Activated naive CD4-positive, alpha-beta T cell treated with anti-CD3 and anti-CD28 coated beads, Interleukin-2, amount 50 U/mL, for 72 hours (primary cell): Measurements from ENCODE around the gene IGSF9B. TPM values are rescaled to one million over a fixed set of nuclear protein-coding genes. Genes with fewer than 3 reads are reported as not detected.

ENCODE experiments used
- ATAC-seq, 2 donors: fragments of 150-1000 bp; cut with Tn5 transposase; 2 replicates each; pipeline ENCODE4 v1.10.0; 2021; ENCODE audit warnings: mild to moderate bottlenecking in 2 of 2, moderate library complexity in 2 of 2
- DNase-seq, 2 donors: peaks; one replicate each; pipeline ENCODE4 v3.0.0; 2021 to 2022; ENCODE audit warnings: low spot score in 2 of 2
- H3K27ac Mint-ChIP-seq, 2 donors: one replicate each; pipeline ENCODE4 v1.8.0; 2022; ENCODE audit warnings: mild to moderate bottlenecking in 2 of 2, mixed read lengths in 2 of 2
- H3K36me3 Mint-ChIP-seq, 2 donors: one replicate each; pipeline ENCODE4 v1.8.0; 2022; ENCODE audit warnings: mixed read lengths in 2 of 2
- H3K9me3 Mint-ChIP-seq, 2 donors: one replicate each; pipeline ENCODE4 v1.8.0; 2022; ENCODE audit warnings: mixed read lengths in 2 of 2
- total RNA-seq, 2 donors: library from RNA; stranded (reverse); gene quantifications; one replicate each; pipeline ENCODE4 v1.2.3, GENCODE V29; 2022

The IGSF9B gene
- total RNA-seq, 2 donors from 2014 or later: 119 TPM

- H3K36me3 Mint-ChIP-seq: no peaks in the 10 kb centered on the region
- ATAC-seq (no peak), DNase-seq (no peak)
- peak overlapping the region in 1 of 2 donors; percentile 1 for H3K27ac Mint-ChIP-seq
- no peaks in the 10 kb centered on the region for H3K9me3 Mint-ChIP-seq
Observed at GRCh38 chr11:133895061-133895479, 61.7 kb downstream of the IGSF9B start.

- ATAC-seq (no peak), DNase-seq (no peak)
- Mint-ChIP-seq H3K27ac (no peak overlapping the region), H3K36me3 (no peaks in the 10 kb centered on the region), H3K9me3 (no peaks in the 10 kb centered on the region)
Observed at GRCh38 chr11:133893381-133893780, 63.4 kb downstream of the IGSF9B start.

DNA sequence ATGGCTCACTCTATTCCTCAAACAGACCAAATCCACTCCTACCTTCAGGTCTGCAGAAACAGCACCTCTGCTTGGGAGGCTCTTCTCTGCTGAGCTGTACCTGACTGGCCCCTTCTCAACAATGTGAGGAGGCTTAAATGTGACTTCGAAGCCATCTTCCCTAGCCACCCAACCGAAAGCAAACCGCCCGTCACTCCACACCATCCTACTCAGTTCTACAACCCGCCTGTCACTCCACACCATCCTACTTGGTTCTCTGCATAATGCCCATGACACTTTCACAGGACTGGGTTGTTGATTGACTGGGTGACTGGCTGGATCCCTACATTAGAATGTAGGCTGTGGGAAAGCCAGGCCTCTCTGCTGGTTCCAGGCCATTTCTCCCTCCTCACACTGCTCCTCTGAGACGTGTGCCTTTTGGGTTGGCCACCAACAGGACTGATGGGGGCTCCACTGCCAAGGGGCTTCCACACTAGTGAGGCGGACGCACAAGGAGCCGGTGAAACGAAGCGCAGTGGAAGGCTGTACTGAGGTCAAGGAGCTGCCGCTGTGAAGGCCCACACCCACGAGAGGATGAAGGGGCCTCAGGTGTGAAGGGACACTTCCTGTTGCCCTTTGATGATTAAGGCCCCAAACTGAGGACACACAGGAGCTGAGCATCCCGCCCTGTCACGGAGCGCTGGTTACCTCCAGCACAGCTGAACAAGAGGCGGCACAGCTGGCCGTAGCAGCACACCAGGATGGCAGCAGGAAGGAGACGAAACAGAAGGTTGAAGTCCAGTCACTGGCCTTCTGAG lies 64.0 kb downstream of the IGSF9B start:
- ATAC-seq (no peak), DNase-seq (no peak)
- no peaks in the 10 kb centered on the region for H3K9me3 Mint-ChIP-seq
- H3K27ac Mint-ChIP-seq: peak overlapping the region in 1 of 2 donors; percentile 39
- no peaks in the 10 kb centered on the region for H3K36me3 Mint-ChIP-seq

- no peak for ATAC-seq
- Mint-ChIP-seq H3K27ac (no peak overlapping the region), H3K9me3 (no peaks in the 10 kb centered on the region)
Observed at GRCh38 chr11:133892126-133892525, 64.6 kb downstream of the IGSF9B start.

GRCh38 chr11:133889893-133890292 lies 66.9 kb downstream of the IGSF9B start:
- Mint-ChIP-seq H3K36me3 (no peaks in the 10 kb centered on the region), H3K27ac (no peak overlapping the region)
- no peak for ATAC-seq

More at GRCh38 chr11:133892126-133892525, 64.6 kb downstream of the IGSF9B start:
- no peaks in the 10 kb centered on the region for H3K36me3 Mint-ChIP-seq
- DNase-seq: no peak

DNA sequence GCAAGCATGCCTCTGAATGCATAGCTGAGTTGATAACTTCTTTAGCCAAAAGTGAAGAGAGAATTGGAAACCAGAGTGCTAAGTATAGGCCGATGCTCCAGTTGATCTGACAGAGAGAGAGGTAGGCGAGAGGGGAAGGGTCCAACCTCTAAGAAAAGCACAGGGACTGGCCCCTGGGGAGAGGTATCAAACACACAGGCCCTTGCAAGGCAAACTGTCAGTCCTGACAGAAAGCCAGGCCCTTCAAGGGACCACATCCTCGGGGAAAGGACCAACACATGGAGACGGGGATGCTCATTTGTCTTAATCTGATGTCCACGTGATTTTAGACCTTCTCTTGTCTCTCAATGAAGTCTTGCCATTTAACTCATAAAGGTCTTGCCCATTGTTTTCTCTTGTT lies 67.6 kb downstream of the IGSF9B start:
- H3K36me3 Mint-ChIP-seq: peaks cover 0 to 4% of the 10 kb centered on the region in 2 donors
- ATAC-seq (no peak), DNase-seq (no peak)
- H3K9me3 Mint-ChIP-seq: no peaks in the 10 kb centered on the region
- H3K27ac Mint-ChIP-seq: no peak overlapping the region

More at GRCh38 chr11:133889893-133890292, 66.9 kb downstream of the IGSF9B start:
- no peak for DNase-seq
- H3K9me3 Mint-ChIP-seq: no peaks in the 10 kb centered on the region

GRCh38 chr11:133887692-133888332 lies 69.0 kb downstream of the IGSF9B start:
- Mint-ChIP-seq H3K9me3 (peaks cover 9 to 10% of the 10 kb centered on the region in 2 donors), H3K27ac (no peak overlapping the region), H3K36me3 (peaks cover 4 to 12% of the 10 kb centered on the region in 2 donors)
- no peak for DNase-seq
- ATAC-seq: no peak

DNA sequence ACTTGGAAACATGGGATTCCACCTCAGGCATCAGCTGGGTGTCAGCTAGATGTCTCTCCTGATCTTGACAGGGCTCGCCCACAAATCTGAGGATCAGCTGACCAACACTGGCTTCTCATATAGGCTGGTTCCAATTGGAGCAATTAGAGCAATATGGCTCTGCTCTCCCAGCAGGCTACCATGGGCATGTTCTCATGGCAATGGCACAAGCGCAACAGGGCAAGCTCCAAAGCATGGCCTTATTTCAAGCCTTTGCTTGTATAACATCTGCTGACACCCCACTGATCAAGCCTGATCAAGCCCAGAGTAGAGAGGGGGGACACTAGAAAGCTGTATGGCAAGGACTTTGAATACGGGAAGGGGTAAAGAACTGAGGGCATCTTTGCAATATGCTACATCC lies 70.7 kb downstream of the IGSF9B start:
- H3K27ac Mint-ChIP-seq: no peak overlapping the region
- H3K9me3 Mint-ChIP-seq: peaks cover 16 to 18% of the 10 kb centered on the region in 2 donors
- ATAC-seq: no peak
- H3K36me3 Mint-ChIP-seq: peaks cover 13 to 20% of the 10 kb centered on the region in 2 donors
- no peak for DNase-seq

DNA sequence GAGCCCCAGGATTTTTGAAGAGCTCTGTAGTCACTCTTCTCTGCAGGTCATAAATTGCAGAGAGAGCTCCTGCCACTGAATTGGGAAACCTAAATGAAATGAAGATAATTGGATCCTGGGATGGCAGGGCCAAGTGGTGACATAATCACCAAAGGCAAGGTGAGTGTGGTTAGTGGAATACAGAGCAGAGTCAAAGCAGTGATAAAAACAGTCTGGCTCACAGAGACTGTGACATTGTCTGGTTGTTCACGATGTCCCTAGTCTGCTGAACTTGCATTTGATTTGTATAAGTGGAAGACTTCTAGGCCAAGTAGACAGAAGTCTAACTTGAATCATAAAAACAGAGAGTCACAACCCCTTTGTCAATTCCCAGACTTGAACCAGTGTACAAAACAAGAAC lies 84.6 kb downstream of the IGSF9B start:
- Mint-ChIP-seq H3K27ac (no peak overlapping the region), H3K36me3 (no peaks in the 10 kb centered on the region), H3K9me3 (no peaks in the 10 kb centered on the region)
- no peak for DNase-seq
- ATAC-seq: no peak

DNA sequence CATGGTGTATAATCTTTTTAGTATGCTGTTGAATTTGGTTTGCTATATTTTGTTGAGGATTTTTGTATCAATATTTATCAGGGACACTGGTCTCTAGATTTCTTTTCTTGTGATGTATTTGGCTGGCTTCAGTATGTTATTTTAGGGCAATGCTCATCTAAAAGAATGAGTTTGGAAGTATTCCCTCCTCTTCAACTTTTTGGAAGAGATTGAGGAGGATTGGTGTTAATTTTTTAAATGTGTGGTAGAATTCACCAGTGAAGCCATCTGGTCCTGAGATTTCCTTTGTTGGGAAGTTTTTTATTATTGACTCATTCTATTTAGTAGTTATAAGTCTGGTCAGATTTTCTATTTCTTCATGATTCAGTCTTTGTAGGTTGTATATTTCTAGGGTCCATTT lies 89.3 kb downstream of the IGSF9B start:
- ATAC-seq (no peak), DNase-seq (no peak)
- Mint-ChIP-seq H3K9me3 (no peaks in the 10 kb centered on the region), H3K36me3 (no peaks in the 10 kb centered on the region), H3K27ac (no peak overlapping the region)

DNA sequence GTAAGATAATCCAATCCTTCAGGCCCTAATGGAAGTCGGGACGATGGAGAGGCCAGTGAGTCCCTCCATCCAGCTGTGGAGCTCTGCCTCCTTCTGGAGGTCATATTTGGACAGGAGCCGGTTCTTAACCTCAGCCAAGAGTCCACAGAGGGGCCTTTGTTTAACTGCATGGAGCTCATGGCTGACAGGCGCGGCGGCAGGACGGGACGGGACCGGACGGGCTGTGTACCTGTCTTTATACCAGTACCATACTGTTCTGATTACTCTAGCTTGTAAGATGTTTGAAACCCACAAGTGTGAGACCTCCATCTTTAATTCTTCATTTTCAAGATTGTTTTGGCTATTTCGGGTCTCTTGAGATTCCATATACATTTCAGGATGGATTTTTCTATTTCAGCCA lies 91.3 kb downstream of the IGSF9B start:
- Mint-ChIP-seq H3K36me3 (no peaks in the 10 kb centered on the region), H3K27ac (no peak overlapping the region), H3K9me3 (no peaks in the 10 kb centered on the region)
- DNase-seq: no peak
- ATAC-seq: no peak

GRCh38 chr11:133864756-133865155 lies 92.0 kb downstream of the IGSF9B start:
- DNase-seq (no peak), ATAC-seq (no peak)
- no peaks in the 10 kb centered on the region for H3K36me3 Mint-ChIP-seq
- H3K9me3 Mint-ChIP-seq: no peaks in the 10 kb centered on the region
- no peak overlapping the region for H3K27ac Mint-ChIP-seq

GRCh38 chr11:133860151-133860550 lies 96.6 kb downstream of the IGSF9B start:
- no peak for ATAC-seq
- DNase-seq: no peak
- no peak overlapping the region for H3K27ac Mint-ChIP-seq
- no peaks in the 10 kb centered on the region for H3K9me3 Mint-ChIP-seq
- H3K36me3 Mint-ChIP-seq: no peaks in the 10 kb centered on the region

Other genes starting within 250 kb of the IGSF9B start
- not detected for gene SPATA19, start 111.5 kb downstream of the IGSF9B start, total RNA-seq
- gene JAM3, start 112.1 kb upstream of the IGSF9B start, total RNA-seq: 10 to 100 TPM in 1 of 2 donors, under 1 TPM in 1; 0.98 to 17.7 TPM